Measurements from ENCODE around the gene NME9. TPM values are rescaled to one million over a fixed set of nuclear protein-coding genes. Genes with fewer than 3 reads are reported as not detected.

NME9 gene
- total and polyA plus RNA-seq, 10 of the 15 experiments (the other 5 are each of a cell fraction or from before 2014, with no cell fraction given): 0.09 to 0.68 (median 0.22) TPM; not detected in 6

GRCh38 chr3:138314751-138315150 lies 14.9 kb downstream of the NME9 start:
- intact Hi-C loops (cut with micrococcal nuclease; ENCODE audit: unreplicated experiment): no loop called here
- Histone ChIP-seq H3K79me2 (ENCODE audit: control insufficient read depth, insufficient read depth, low read length) (no peaks in the 10 kb centered on the region), H3K4me2 (ENCODE audit: control insufficient read depth, insufficient read depth) (no peak overlapping the region), H3K27ac (ENCODE audit: control insufficient read depth, insufficient read depth) (no peak overlapping the region), H4K20me1 (ENCODE audit: control insufficient read depth, insufficient read depth) (no peaks in the 10 kb centered on the region), H3K27me3 (replicated peaks in 1 of 2; ENCODE audit: control insufficient read depth in 2 of 2, insufficient read depth in 2 of 2, low read length in 1 of 2) (no peaks in the 10 kb centered on the region; a peak in 1 of 4 replicates), H3K9ac (ENCODE audit: control insufficient read depth, insufficient read depth, low read length) (no peak overlapping the region), H3K4me3 (no peak overlapping the region), H2AFZ (ENCODE audit: control insufficient read depth, low read depth, low read length) (no peak overlapping the region), H3K9me3 (replicated peaks; ENCODE audit: control insufficient read depth, insufficient read depth, low read length) (no peaks in the 10 kb centered on the region; the same call in 1 of the 3 replicates), H3K36me3 (ENCODE audit: control insufficient read depth in 2 of 2, insufficient read depth in 2 of 2, low read length in 1 of 2) (no peaks in the 10 kb centered on the region), H3K4me1 (ENCODE audit: control insufficient read depth, insufficient read depth, low read length) (no peaks in the 10 kb centered on the region)
- no peak for FAIRE-seq
- SMC1A ChIA-PET (ENCODE audit: uncharacterized antibody, unreplicated experiment): interaction anchor here (1.1 kb wide), 1 partner anchor 11 kb away, joined by 4 read pairs; no protein-coding TSS in a partner anchor
- CTCF ChIA-PET: no interaction called here
- POLR2A ChIA-PET: no interaction called here
- ATAC-seq: no peak
- WGBS (ENCODE audit: insufficient coverage, insufficient replicate concordance, low lambda C conversion rate, missing lambda C conversion rate): 0% methylated on average over 1 of the region's 1 CpG
- RAD21 ChIA-PET (ENCODE audit: unreplicated experiment): no interaction called here
- in situ Hi-C loops (cut with MboI): no loop called here
- DNase-seq (ENCODE audit: low read depth, low spot score): no peak
- TF ChIP-seq RBBP5 (conservative IDR thresholded peaks at IDR 0.05) (no peak), KAT2A (conservative IDR thresholded peaks at IDR 0.05; ENCODE audit: control insufficient read depth, low read depth, low read length) (no peak), POLR2AphosphoS2 (IDR thresholded peaks at IDR 0.05; ENCODE audit: low read depth, low read length) (no peak), NR2F1 (conservative IDR thresholded peaks at IDR 0.05) (no peak), SP1 (IDR thresholded peaks at IDR 0.05; ENCODE audit: low read depth, low read length) (no peak), RFX5 (IDR thresholded peaks at IDR 0.05; ENCODE audit: low read depth, low read length) (no peak), ZZZ3 (IDR thresholded peaks at IDR 0.05; ENCODE audit: control insufficient read depth, insufficient read length, low read depth) (no peak), RUNX3 (IDR thresholded peaks at IDR 0.05; ENCODE audit: low read length) (no peak), TCF3 (IDR thresholded peaks at IDR 0.05; ENCODE audit: borderline replicate concordance, insufficient read depth, low read depth, low read length) (no peak), IKZF2 (IDR thresholded peaks at IDR 0.05) (no peak), CEBPB (IDR thresholded peaks at IDR 0.05; ENCODE audit: borderline replicate concordance in 1 of 2, low read depth in 2 of 2, low read length in 2 of 2) (no peak), ZNF207 (IDR thresholded peaks at IDR 0.05; ENCODE audit: borderline replicate concordance) (no peak), ETV6 (conservative IDR thresholded peaks at IDR 0.05 in 1 of 2, IDR thresholded peaks at IDR 0.05 in 1 of 2; ENCODE audit: borderline replicate concordance in 1 of 2, low read depth in 1 of 2) (no peak), WRNIP1 (IDR thresholded peaks at IDR 0.05; ENCODE audit: borderline replicate concordance, low read depth, low read length) (no peak), TARDBP (IDR thresholded peaks at IDR 0.05; ENCODE audit: borderline replicate concordance) (no peak), ESRRA (IDR thresholded peaks at IDR 0.05; ENCODE audit: low read length) (no peak), RB1 (IDR thresholded peaks at IDR 0.05; ENCODE audit: borderline replicate concordance) (no peak), FOXK2 (IDR thresholded peaks at IDR 0.05) (no peak)
- TF ChIP-seq, protein P1, sequence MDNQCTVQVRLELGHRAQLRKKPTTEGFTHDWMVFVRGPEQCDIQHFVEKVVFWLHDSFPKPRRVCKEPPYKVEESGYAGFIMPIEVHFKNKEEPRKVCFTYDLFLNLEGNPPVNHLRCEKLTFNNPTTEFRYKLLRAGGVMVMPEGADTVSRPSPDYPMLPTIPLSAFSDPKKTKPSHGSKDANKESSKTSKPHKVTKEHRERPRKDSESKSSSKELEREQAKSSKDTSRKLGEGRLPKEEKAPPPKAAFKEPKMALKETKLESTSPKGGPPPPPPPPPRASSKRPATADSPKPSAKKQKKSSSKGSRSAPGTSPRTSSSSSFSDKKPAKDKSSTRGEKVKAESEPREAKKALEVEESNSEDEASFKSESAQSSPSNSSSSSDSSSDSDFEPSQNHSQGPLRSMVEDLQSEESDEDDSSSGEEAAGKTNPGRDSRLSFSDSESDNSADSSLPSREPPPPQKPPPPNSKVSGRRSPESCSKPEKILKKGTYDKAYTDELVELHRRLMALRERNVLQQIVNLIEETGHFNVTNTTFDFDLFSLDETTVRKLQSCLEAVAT (IDR thresholded peaks at IDR 0.05): no peak
- BruUV-seq (replicated peaks): no TSS peak

Measured in GM12878 (cell line).